Measurements from ENCODE around the gene PIEZO2.

PIEZO2 gene

GRCh38 chr18:10775026-10775425 lies 374.3 kb downstream of the PIEZO2 start:
- DNase-seq = no peak

DNA sequence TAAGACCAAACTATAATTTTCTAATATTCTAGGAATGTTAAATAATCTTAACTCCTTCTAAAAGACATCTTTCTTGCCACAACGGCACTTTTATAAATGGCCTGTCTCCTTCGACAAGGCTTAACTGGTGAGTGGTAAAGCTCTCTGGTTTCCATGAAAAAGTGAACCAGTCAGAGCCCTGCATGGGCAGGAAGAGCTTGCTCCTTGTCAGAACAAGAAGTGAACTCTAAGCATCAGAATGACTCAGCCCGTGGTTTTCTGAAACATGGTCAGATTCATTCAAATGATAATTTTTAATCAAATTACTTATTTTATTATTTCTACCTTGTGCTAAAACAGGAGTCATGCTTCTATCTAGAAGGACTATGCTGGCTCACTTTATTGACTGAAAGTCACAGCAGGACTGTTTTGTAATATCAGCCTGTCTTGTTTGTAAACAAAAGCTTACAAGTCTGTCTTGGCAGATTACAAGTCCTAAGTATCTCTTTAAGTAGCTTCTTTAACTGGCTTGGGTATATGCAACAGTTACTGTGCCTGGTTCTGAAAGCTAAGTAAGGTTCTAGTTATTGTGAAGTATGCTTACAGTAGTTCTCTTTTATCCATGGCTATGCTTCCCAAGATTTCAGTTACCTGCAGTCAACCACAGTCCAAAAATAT lies 378.2 kb downstream of the PIEZO2 start:
- peak; percentile 20 for DNase-seq

GRCh38 chr18:10770264-10770663 lies 379.1 kb downstream of the PIEZO2 start:
- no peak for DNase-seq

DNA sequence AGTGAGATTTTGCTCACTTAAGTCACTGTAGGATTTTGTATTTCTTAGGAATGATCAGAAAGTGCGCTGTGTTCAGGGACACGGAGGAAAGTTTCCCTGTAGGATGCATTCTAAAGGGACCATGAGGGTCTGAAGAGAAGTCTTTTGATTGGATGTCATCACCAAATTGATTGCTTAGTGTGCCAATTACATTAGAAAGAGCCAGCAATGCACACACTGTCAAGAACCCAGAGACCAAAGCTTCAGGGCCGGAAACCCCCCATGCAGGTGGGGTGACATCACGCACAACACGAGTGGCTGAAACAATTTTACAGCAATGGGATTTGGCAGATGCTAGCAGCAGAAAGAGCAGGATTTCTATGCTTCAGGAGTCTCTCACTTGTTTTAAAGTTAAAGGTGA lies 381.1 kb downstream of the PIEZO2 start:
- DNase-seq = no peak

DNA sequence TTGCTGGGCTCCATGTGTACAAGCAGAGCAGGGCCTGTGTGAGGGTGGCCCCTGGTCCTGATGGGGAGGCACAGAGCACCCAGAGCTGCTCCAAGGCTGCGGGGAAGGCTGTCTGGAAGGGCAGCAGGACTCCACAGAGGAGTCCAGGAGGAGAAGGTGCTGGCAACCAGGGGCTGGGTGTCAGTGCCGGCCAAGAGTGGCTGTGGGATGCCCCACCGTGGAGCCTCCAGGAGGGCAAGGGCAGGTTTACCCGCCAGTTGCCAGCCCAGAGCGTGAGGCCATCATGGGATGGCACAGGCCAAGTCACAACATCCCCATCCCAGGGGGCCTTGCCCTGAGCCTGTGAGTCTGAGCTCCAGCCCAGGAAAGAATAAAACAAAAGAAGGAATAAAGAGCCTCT lies 381.7 kb downstream of the PIEZO2 start:
- DNase-seq = no peak

GRCh38 chr18:10760986-10761385 lies 388.4 kb downstream of the PIEZO2 start:
- no peak for DNase-seq

DNA sequence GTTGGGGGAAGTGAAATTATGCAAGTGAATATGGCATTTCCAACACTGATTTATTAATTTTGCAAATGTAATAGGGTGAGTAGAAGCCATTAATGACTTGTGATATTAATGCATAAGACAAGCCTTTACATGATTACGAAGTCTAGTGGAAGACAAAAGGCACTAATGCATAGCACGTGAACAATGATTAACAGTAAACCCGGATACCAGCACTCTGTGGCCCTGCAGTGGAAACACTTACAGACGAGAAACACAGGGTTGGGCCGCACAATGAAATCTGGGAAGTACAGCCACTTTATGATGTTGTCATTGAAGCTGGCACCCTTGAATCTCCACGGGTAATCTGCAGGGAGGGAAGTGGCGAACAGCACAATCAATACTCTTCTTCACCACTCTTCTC lies 390.1 kb downstream of the PIEZO2 start:
- DNase-seq = no peak

DNA sequence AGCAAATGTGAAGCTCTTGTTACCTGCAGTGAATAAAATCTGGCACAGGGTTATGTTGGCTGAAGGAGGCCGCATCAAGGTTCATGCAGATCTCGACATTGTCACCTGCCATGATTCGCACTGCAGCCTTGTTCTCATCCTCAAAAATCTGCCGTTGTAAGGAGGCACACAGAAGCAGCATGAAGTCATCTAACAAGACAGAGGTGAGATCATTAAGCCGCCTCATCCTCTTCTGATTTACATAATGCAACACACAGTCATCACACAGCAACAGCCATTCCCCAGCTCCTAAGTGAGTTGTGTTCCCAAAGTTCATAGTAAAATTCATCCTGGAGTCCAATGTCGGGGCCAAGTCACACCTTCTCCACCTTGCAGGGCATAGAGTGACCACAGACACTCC lies 391.4 kb downstream of the PIEZO2 start:
- no peak for DNase-seq

GRCh38 chr18:10757349-10757748 lies 392.0 kb downstream of the PIEZO2 start:
- DNase-seq = no peak

DNA sequence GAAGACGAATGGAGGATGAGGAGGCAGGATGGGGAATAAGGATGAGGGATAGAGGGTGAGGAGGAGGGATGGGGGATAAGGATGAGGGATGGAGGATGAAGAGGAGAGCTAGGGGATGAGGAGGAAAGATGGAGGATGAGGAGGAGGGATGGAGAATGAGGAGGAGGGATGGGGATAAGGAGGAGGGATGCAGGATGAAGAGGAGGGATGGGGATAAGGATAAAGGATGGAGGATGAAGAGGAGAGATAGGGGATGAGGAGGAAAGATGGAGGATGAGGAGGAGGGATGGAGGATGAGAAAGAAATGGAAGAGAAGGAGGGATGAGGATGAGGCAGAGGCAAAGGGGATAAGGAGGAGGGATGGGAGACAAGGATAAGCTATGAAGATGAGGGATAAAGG lies 393.5 kb downstream of the PIEZO2 start:
- no peak for DNase-seq

GRCh38 chr18:10754128-10754527 lies 395.2 kb downstream of the PIEZO2 start:
- DNase-seq = no peak

DNA sequence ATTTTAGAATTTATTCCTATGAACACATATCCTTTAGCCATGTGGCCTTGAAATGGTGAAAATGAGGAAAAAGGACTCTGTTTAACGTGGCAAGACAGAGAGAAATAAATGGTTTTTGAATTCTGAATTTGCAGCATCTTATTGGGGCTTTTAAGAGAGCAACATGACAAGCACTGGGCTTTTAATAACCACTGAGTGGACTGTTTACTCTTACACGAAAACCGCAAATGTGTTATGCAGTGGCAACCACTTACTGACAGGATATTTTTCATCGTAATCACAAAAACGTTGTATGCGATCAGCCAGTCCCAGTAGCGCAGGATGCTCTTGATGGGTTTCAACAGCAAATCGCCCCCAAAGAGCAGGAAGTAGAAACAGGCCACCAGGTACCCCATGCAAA lies 397.0 kb downstream of the PIEZO2 start:
- DNase-seq = no peak

- DNase-seq = no peak
Measured at GRCh38 chr18:10751653-10752052, 397.7 kb downstream of the PIEZO2 start.

GRCh38 chr18:10750191-10751035 lies 399.0 kb downstream of the PIEZO2 start:
- DNase-seq = no peak

DNA sequence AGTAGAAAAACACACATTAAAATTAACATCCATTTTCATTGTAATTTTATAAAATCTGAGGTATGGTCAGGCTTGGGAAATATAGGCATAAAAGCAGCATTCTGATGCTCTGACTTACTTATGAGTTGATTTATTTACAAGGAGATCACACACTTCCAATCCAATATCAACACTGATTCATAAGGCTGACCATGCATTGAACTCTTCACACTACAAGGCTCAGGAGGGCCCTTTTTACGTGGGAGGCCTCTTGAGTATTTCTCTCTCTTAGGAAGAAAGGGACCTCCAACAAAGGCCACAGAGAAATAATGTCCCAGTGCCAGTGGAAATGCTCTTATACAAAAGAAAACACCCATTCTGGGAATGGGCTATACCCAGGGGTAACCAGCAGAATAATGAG lies 400.7 kb downstream of the PIEZO2 start:
- no peak for DNase-seq

- no peak for DNase-seq
Measured at GRCh38 chr18:10745971-10746370, 403.4 kb downstream of the PIEZO2 start.

- no peak for DNase-seq
Measured at GRCh38 chr18:10745219-10745618, 404.1 kb downstream of the PIEZO2 start.

DNA sequence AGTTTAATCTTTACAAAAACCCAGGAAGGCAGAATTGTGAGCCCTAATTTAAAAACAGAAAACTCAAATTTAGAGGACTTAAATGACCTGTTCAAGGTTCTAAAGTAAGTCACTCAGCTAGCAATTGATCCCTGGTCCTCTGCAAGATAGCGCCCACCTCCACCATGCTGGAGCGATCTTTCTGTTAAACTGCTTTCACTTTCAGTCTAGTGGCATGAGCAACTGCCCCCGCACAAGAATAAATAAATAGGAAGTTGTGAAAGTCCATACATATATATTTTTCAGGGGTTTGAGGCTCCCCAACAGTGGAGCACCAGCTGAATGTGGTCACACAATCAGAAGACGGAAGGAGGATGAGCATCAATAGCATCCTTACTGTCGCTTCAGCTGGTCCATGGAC lies 405.6 kb downstream of the PIEZO2 start:
- DNase-seq = no peak

- no peak for DNase-seq
Measured at GRCh38 chr18:10739152-10739551, 410.2 kb downstream of the PIEZO2 start.

DNA sequence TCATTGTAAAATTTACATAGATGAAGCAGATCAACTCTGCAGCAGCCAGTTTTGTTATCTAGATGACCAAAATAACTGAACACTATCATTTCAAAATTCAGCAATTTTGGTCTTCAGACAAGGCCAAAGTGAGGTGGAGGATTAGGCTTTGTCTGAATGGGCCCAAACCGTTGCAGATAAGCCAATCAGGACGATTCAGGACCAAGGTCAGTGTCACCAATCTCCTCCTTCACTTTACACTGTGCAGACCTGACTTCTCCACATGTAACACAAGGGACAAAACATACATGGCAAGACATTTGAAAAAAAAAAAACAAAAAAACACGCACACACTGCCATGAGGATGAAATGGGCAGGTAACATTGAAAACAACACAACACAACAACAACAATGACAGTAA lies 412.4 kb downstream of the PIEZO2 start:
- no peak for DNase-seq

- no peak for DNase-seq
Measured at GRCh38 chr18:10732990-10733389, 416.4 kb downstream of the PIEZO2 start.

GRCh38 chr18:10727477-10727876 lies 421.9 kb downstream of the PIEZO2 start:
- DNase-seq = no peak

- DNase-seq = no peak
Measured at GRCh38 chr18:10726198-10727068, 422.9 kb downstream of the PIEZO2 start.

- DNase-seq = no peak
Measured at GRCh38 chr18:10724666-10725065, 424.7 kb downstream of the PIEZO2 start.

Measured in NCI-H226 (cell line).